ENCODE results near the gene CEP57. TPM values are rescaled to one million over a fixed set of nuclear protein-coding genes. Genes with fewer than 3 reads are reported as not detected.

The CEP57 gene
- total RNA-seq, 2 donors from 2014 or later: 39.9 to 47.3 TPM

- H3K4me3 ChIP-seq: no peak overlapping the region
Observed at GRCh38 chr11:95795627-95796295, 5.5 kb downstream of the CEP57 start.

DNA sequence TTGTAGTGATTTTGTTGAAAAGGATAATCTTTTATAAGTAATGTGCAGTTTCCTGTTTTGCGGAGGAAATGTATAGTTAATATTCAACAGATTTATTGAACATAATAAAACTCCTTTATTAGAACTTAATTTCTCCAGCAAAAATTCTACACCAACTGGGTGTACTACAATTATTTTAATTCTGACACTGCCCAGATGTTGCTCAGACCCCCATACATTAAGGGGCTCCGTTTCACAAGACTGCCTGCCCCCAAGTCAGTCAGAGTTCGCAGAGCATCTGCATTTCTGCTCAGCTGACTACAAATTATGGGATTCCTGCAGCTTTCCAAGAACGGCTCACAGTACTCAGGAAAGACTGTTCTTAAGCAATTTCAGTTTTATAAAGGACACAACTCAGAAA, 6.2 kb downstream of the CEP57 start:
- DNase-seq: no peak
- Histone ChIP-seq H3K36me3 (no peaks in the 10 kb centered on the region), H3K4me1 (no peaks in the 10 kb centered on the region), H3K9me3 (no peaks in the 10 kb centered on the region), H3K27ac (no peak overlapping the region), H3K27me3 (no peaks in the 10 kb centered on the region), H3K4me3 (no peak overlapping the region), H3K9ac (ENCODE audit: low read depth in 2 of 2, low read length in 2 of 2) (no peak overlapping the region)
- intact Hi-C loops (cut with DNase I): no loop called here
- TF ChIP-seq, protein P1, sequence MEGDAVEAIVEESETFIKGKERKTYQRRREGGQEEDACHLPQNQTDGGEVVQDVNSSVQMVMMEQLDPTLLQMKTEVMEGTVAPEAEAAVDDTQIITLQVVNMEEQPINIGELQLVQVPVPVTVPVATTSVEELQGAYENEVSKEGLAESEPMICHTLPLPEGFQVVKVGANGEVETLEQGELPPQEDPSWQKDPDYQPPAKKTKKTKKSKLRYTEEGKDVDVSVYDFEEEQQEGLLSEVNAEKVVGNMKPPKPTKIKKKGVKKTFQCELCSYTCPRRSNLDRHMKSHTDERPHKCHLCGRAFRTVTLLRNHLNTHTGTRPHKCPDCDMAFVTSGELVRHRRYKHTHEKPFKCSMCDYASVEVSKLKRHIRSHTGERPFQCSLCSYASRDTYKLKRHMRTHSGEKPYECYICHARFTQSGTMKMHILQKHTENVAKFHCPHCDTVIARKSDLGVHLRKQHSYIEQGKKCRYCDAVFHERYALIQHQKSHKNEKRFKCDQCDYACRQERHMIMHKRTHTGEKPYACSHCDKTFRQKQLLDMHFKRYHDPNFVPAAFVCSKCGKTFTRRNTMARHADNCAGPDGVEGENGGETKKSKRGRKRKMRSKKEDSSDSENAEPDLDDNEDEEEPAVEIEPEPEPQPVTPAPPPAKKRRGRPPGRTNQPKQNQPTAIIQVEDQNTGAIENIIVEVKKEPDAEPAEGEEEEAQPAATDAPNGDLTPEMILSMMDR (IDR thresholded peaks at IDR 0.05): no peak

More at GRCh38 chr11:95795627-95796295, 5.5 kb downstream of the CEP57 start:
- Histone ChIP-seq H3K9me3 (no peaks in the 10 kb centered on the region), H3K27ac (no peak overlapping the region), H3K4me1 (no peaks in the 10 kb centered on the region), H3K36me3 (no peaks in the 10 kb centered on the region), H3K9ac (ENCODE audit: low read depth in 2 of 2, low read length in 2 of 2) (no peak overlapping the region), H3K27me3 (no peaks in the 10 kb centered on the region)
- intact Hi-C loops (cut with DNase I): no loop called here
- no peak for DNase-seq
- TF ChIP-seq, protein P1 (IDR thresholded peaks at IDR 0.05): no peak

GRCh38 chr11:95799546-95799945, 9.2 kb downstream of the CEP57 start:
- no peaks in the 10 kb centered on the region for H3K4me1 ChIP-seq
- H3K4me3 ChIP-seq: no peak overlapping the region
- intact Hi-C loops (cut with DNase I): no loop called here
- TF ChIP-seq, protein P1 (IDR thresholded peaks at IDR 0.05): no peak
- DNase-seq: no peak
- H3K36me3 ChIP-seq: no peaks in the 10 kb centered on the region
- H3K27me3 ChIP-seq: no peaks in the 10 kb centered on the region
- no peak overlapping the region for H3K27ac ChIP-seq
- H3K9ac ChIP-seq (ENCODE audit: low read depth in 2 of 2, low read length in 2 of 2): no peak overlapping the region
- no peaks in the 10 kb centered on the region for H3K9me3 ChIP-seq

- Histone ChIP-seq H3K9ac (ENCODE audit: low read depth in 2 of 2, low read length in 2 of 2) (no peak overlapping the region), H3K27ac (no peak overlapping the region), H3K27me3 (no peaks in the 10 kb centered on the region), H3K36me3 (no peaks in the 10 kb centered on the region), H3K4me3 (no peak overlapping the region), H3K9me3 (no peaks in the 10 kb centered on the region), H3K4me1 (no peaks in the 10 kb centered on the region)
- DNase-seq: no peak
- intact Hi-C loops (cut with DNase I): no loop called here
- TF ChIP-seq, protein P1 (IDR thresholded peaks at IDR 0.05): no peak
Observed at GRCh38 chr11:95800438-95800837, 10.1 kb downstream of the CEP57 start.

DNA sequence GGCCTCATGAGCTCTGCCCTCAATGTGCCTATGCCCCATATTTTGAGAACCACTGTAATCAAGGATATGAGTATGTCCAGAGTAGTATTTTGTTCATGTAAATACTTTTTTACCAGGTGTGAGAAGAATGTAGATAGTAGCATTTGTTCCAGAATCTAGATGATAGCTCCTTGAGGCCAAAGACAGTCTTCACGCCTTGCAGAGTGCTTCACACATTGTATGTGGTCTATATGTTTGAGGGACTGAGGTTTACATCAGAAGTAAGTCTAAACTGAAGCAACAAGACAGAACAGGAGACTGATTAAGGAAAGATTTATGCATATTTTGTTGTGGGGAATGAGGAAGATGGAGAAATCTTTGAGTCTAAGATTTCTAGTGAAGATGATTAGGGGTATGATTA, 12.5 kb downstream of the CEP57 start:
- intact Hi-C loops (cut with DNase I): no loop called here

More for the DNA sequence above, 12.5 kb downstream of the CEP57 start:
- TF ChIP-seq, protein P1 (IDR thresholded peaks at IDR 0.05): no peak
- Histone ChIP-seq H3K36me3 (no peaks in the 10 kb centered on the region), H3K9me3 (no peaks in the 10 kb centered on the region), H3K27ac (no peak overlapping the region), H3K4me1 (no peaks in the 10 kb centered on the region), H3K4me3 (no peak overlapping the region), H3K9ac (ENCODE audit: low read depth in 2 of 2, low read length in 2 of 2) (no peak overlapping the region), H3K27me3 (no peaks in the 10 kb centered on the region)
- DNase-seq: no peak
